Neuronal stem cell (in vitro differentiated cells): Measurements from ENCODE around the gene TYMS.

Source experiments
- DNase-seq: peaks from one replicate; pipeline ENCODE4 v3.0.0-alpha.2; 2013; ENCODE audit warnings: low spot score
- H2AFZ ChIP-seq: one replicate; pipeline ENCODE4 v1.6.1; 2013; ENCODE audit warnings: mild to moderate bottlenecking, low read length, inconsistent platforms
- H2AK5ac ChIP-seq: 2 replicates; pipeline ENCODE4 v1.6.1; 2013; ENCODE audit warnings: low read depth, mild to moderate bottlenecking, inconsistent platforms, low read length, moderate library complexity, mixed read lengths
- H2BK120ac ChIP-seq: 2 replicates; pipeline ENCODE4 v1.6.1; 2013; ENCODE audit warnings: low read depth, mild to moderate bottlenecking, inconsistent platforms, low read length, moderate library complexity, mixed read lengths
- H2BK12ac ChIP-seq: one replicate; pipeline ENCODE4 v1.6.1; 2013; ENCODE audit warnings: low read length, inconsistent platforms
- H2BK15ac ChIP-seq: 2 replicates; pipeline ENCODE4 v1.6.1; 2013; ENCODE audit warnings: mild to moderate bottlenecking, low read length, inconsistent platforms, mixed read lengths
- H2BK5ac ChIP-seq: one replicate; pipeline ENCODE4 v1.6.1; 2013; ENCODE audit warnings: inconsistent platforms, mild to moderate bottlenecking, low read length, moderate library complexity
- H3K14ac ChIP-seq: one replicate; pipeline ENCODE4 v1.6.1; 2013; ENCODE audit warnings: low read length, inconsistent platforms
- H3K18ac ChIP-seq: 2 replicates; pipeline ENCODE4 v1.6.1; 2013; ENCODE audit warnings: low read length, inconsistent platforms
- H3K23ac ChIP-seq: 2 replicates; pipeline ENCODE4 v1.6.1; 2013; ENCODE audit warnings: low read depth, mild to moderate bottlenecking, mixed read lengths, low read length, inconsistent platforms; ENCODE audit not compliant: poor library complexity
- H3K27ac ChIP-seq: replicated peaks from 3 replicates; pipeline ENCODE4 v1.5.1; 2013; ENCODE audit warnings: low read length, inconsistent platforms
- H3K27me3 ChIP-seq, 3 experiments: 2 replicates each; pipeline ENCODE4 v1.6.1; 2013; ENCODE audit warnings: low read length in 3 of 3, mild to moderate bottlenecking in 2 of 3, inconsistent platforms in 1 of 3, low read depth in 1 of 3, mixed read lengths in 1 of 3, moderate library complexity in 1 of 3; ENCODE audit not compliant: control insufficient read depth in 3 of 3, insufficient read depth in 3 of 3
- H3K36me3 ChIP-seq, 2 donors: replicated peaks in 1 of 2; 2 replicates each; pipeline ENCODE4 v1.6.1; 2013; ENCODE audit warnings: low read length in 2 of 2; ENCODE audit not compliant: control insufficient read depth in 2 of 2, insufficient read depth in 2 of 2
- H3K4ac ChIP-seq: 2 replicates; pipeline ENCODE4 v1.6.1; 2013; ENCODE audit warnings: inconsistent platforms, mild to moderate bottlenecking, low read length, moderate library complexity
- H3K4me1 ChIP-seq, 2 donors: 1 replicate in 1 of 2; 2 replicates in 1 of 2; pipeline ENCODE4 v1.6.1; 2013; ENCODE audit warnings: low read length in 2 of 2, low read depth in 1 of 2; ENCODE audit not compliant: control insufficient read depth in 2 of 2, insufficient read depth in 1 of 2
- H3K4me2 ChIP-seq: one replicate; pipeline ENCODE4 v1.6.1; 2013; ENCODE audit warnings: mild to moderate bottlenecking, low read length, inconsistent platforms; ENCODE audit not compliant: insufficient read depth, poor library complexity, severe bottlenecking
- H3K4me3 ChIP-seq, 2 donors: 2 replicates each; pipeline ENCODE4 v1.5.1; 2013; ENCODE audit warnings: low read length in 2 of 2, mild to moderate bottlenecking in 2 of 2, inconsistent platforms in 1 of 2, moderate library complexity in 1 of 2
- H3K79me1 ChIP-seq: one replicate; pipeline ENCODE4 v1.6.1; 2013; ENCODE audit warnings: low read depth, mild to moderate bottlenecking, inconsistent platforms, low read length, moderate library complexity
- H3K9ac ChIP-seq: one replicate; pipeline ENCODE4 v1.6.1; 2013; ENCODE audit warnings: mild to moderate bottlenecking, low read depth, low read length, inconsistent platforms; ENCODE audit not compliant: poor library complexity
- H3K9me3 ChIP-seq, 2 donors: replicated peaks in 1 of 2; 2 replicates each; pipeline versions ENCODE3 to v1.6.1; 2013; ENCODE audit warnings: low read length in 2 of 2, mild to moderate bottlenecking in 2 of 2, inconsistent platforms in 1 of 2, low read depth in 1 of 2, mixed read lengths in 1 of 2, moderate library complexity in 1 of 2; ENCODE audit not compliant: control insufficient read depth in 2 of 2, insufficient read depth in 1 of 2
- H4K8ac ChIP-seq: one replicate; pipeline ENCODE4 v1.6.1; 2013; ENCODE audit warnings: low read depth, mild to moderate bottlenecking, inconsistent platforms, low read length, moderate library complexity
- H4K91ac ChIP-seq: one replicate; pipeline ENCODE4 v1.6.1; 2013; ENCODE audit warnings: low read length, low read depth, mild to moderate bottlenecking, inconsistent platforms; ENCODE audit not compliant: poor library complexity
- WGBS, 2 donors: extraction: QIAGEN DNeasy Blood & Tissue Kit; methylation state at CpG; one replicate each; pipeline ENCODE4 v1.1.7; 2013; ENCODE audit warnings: missing lambda C conversion rate in 2 of 2, mixed read lengths in 1 of 2; ENCODE audit not compliant: insufficient read length in 2 of 2, insufficient replicate concordance in 1 of 2; ENCODE audit errors: extremely low coverage in 2 of 2; 5-methylcytosine and 5-hydroxymethylcytosine counted together

TYMS gene

DNA sequence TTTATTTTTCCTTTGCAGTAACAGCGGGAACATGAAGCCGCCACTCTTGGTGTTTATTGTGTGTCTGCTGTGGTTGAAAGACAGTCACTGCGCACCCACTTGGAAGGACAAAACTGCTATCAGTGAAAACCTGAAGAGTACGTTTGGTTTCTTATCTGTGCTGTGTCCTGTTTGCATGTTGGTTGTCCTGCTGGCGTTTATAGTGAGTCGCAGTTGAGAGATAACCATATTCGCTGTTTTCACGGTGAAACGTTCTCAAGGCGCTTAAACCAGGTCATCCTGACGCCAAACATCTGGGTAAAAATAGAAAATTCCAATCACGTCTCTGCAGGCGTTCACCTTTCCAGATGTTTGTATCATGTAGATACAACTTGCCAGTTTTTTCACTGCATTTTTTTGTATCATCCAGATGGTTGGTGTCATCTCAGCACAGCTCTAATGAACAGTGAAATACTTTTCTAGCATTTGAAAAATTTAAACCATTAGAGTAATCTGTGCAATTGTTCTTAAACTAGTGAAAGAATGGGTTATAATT is 39.4 kb upstream of the TYMS start:
- Histone ChIP-seq H3K27me3 (peaks cover 0 to 12% (median 0%) of the 10 kb centered on the region in 3 experiments), H4K8ac (no peak overlapping the region), H4K91ac (no peak overlapping the region), H2AK5ac (no peak overlapping the region), H2BK120ac (no peak overlapping the region), H2BK5ac (no peak overlapping the region), H3K14ac (no peak overlapping the region), H3K79me1 (no peaks in the 10 kb centered on the region), H3K9ac (no peak overlapping the region), H3K4me1 (no peaks in the 10 kb centered on the region), H3K18ac (no peak overlapping the region), H3K9me3 (no peaks in the 10 kb centered on the region), H3K4me2 (no peak overlapping the region), H3K27ac (no peak overlapping the region), H3K36me3 (no peaks in the 10 kb centered on the region), H2AFZ (no peak overlapping the region), H3K23ac (no peak overlapping the region), H3K4ac (no peak overlapping the region), H3K4me3 (no peak overlapping the region), H2BK15ac (no peak overlapping the region), H2BK12ac (no peak overlapping the region)
- no CpG with 5 or more reads among the region's 13 CpGs for WGBS, 2 donors
- no peak for DNase-seq

DNA sequence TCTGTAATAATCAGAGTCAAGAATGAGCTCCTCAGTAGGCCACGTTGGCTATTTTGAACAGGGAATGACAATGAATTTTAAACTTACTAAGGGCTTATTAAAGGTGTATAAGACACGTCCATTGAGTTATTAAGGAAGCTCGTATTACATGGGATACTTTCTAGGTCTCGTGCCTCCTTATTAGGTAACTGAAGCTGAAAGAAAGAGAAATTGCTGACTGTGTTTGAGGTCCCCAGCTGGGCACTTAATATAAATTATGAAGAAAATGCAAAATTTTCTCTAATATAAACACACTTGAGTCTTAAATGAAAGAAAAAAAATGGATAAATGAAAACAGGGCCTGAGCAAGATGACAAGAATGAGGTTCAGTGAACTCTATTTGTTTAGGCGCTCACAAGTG is 38.8 kb upstream of the TYMS start:
- no peak for DNase-seq
- Histone ChIP-seq H3K79me1 (no peaks in the 10 kb centered on the region), H2AFZ (no peak overlapping the region), H2AK5ac (no peak overlapping the region), H3K4me3 (no peak overlapping the region), H4K91ac (no peak overlapping the region), H3K18ac (no peak overlapping the region), H3K36me3 (no peaks in the 10 kb centered on the region), H2BK12ac (no peak overlapping the region), H3K27ac (no peak overlapping the region), H3K4me2 (no peak overlapping the region), H3K9ac (no peak overlapping the region), H3K9me3 (no peaks in the 10 kb centered on the region), H3K23ac (no peak overlapping the region), H2BK120ac (no peak overlapping the region), H2BK15ac (no peak overlapping the region), H4K8ac (no peak overlapping the region), H3K4ac (no peak overlapping the region), H2BK5ac (no peak overlapping the region), H3K14ac (no peak overlapping the region), H3K4me1 (no peaks in the 10 kb centered on the region), H3K27me3 (peaks cover 0 to 12% (median 0%) of the 10 kb centered on the region in 3 experiments)
- no CpG with 5 or more reads among the region's 5 CpGs for WGBS, 2 donors

DNA sequence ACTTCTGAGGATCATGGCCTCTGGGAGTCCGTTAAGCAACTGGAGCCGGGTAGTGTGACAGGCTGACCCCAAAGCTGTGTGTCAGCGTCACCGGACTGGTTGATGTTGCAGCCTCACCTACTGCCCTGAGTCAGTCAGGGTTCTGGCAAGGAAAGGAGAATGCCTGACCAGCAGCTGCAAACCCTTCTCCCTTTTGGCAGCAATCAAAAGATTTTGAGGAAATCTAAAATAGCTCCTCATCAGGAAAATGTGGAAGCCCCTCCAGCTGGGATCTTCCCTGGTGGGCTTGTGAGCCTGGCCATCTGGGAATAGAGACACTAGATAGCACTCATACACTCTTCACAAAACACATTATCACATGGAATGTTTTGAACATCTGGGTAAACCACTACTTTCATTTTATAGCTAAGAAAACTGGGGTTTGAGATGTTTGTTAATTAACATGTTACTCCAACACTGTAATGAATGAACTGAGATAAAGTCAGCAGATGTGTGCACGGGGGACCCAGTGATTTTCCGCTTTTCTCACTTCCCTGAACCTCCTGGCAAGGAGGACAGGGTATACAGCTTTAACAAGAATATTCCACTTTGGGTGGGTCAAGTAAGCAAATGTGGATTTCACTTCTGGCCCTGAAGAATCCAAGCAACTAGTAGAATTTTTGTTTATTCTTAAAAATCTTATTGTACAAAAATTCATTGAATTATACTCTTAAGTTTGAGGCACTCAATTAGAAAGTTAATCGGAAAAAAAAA is 36.0 kb upstream of the TYMS start:
- no peak for DNase-seq
- WGBS, 2 donors, result no CpG with 5 or more reads among the region's 7 CpGs
- Histone ChIP-seq H2BK12ac (no peak overlapping the region), H3K4me2 (no peak overlapping the region), H2AK5ac (no peak overlapping the region), H4K91ac (no peak overlapping the region), H4K8ac (no peak overlapping the region), H3K14ac (no peak overlapping the region), H3K4me3 (no peak overlapping the region), H3K27ac (no peak overlapping the region), H3K9ac (no peak overlapping the region), H2BK120ac (no peak overlapping the region), H3K4ac (no peak overlapping the region), H3K4me1 (no peaks in the 10 kb centered on the region), H3K9me3 (no peaks in the 10 kb centered on the region), H2AFZ (no peak overlapping the region), H2BK5ac (no peak overlapping the region), H2BK15ac (no peak overlapping the region), H3K27me3 (peaks cover 0 to 8% (median 0%) of the 10 kb centered on the region in 3 experiments), H3K79me1 (no peaks in the 10 kb centered on the region), H3K18ac (no peak overlapping the region), H3K23ac (no peak overlapping the region), H3K36me3 (no peaks in the 10 kb centered on the region)

DNA sequence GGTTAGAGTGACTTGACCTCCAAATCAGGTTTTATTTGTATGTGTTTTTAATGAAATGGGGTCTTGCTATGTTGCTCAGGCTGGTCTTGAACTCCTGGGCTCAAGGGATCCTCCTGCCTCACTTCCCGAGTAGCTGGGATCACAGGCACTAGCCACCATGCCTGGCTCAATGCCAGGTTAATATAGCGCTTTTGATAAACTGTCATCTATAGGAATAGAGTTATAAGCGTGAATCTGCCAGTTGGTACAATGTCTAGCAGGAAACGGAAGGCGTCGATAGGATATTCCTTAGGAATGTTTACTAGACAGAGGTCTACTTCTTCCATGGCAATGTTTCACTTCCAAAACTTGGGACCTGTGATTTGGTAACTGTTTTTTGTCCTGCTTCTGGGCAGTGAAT is 35.2 kb upstream of the TYMS start:
- H4K91ac ChIP-seq, result no peak overlapping the region
- no peak overlapping the region for H2AK5ac ChIP-seq
- no peak overlapping the region for H3K4me2 ChIP-seq
- no peak overlapping the region for H4K8ac ChIP-seq
- H3K4ac ChIP-seq, result no peak overlapping the region
- H3K27ac ChIP-seq, result no peak overlapping the region
- no peak overlapping the region for H3K4me3 ChIP-seq
- no peak overlapping the region for H2AFZ ChIP-seq
- H3K27me3 ChIP-seq, result peaks cover 0 to 8% (median 0%) of the 10 kb centered on the region in 3 experiments
- DNase-seq, result no peak
- no peak overlapping the region for H3K18ac ChIP-seq
- no peak overlapping the region for H3K23ac ChIP-seq
- no peak overlapping the region for H2BK5ac ChIP-seq
- H2BK12ac ChIP-seq, result no peak overlapping the region
- no peak overlapping the region for H2BK120ac ChIP-seq
- no peaks in the 10 kb centered on the region for H3K36me3 ChIP-seq
- no peak overlapping the region for H3K14ac ChIP-seq
- H3K4me1 ChIP-seq, result no peaks in the 10 kb centered on the region
- no peak overlapping the region for H2BK15ac ChIP-seq
- no peak overlapping the region for H3K9ac ChIP-seq
- no peaks in the 10 kb centered on the region for H3K79me1 ChIP-seq
- no CpG with 5 or more reads among the region's 6 CpGs for WGBS, 2 donors
- no peaks in the 10 kb centered on the region for H3K9me3 ChIP-seq
